Measurements from ENCODE around the gene ADAR.
"Not testable (repeated sequence)": the region's sequence is repeated elsewhere in the genome, so short reads cannot be mapped to it uniquely, and the experiment has no call there.

Gene ADAR

DNA sequence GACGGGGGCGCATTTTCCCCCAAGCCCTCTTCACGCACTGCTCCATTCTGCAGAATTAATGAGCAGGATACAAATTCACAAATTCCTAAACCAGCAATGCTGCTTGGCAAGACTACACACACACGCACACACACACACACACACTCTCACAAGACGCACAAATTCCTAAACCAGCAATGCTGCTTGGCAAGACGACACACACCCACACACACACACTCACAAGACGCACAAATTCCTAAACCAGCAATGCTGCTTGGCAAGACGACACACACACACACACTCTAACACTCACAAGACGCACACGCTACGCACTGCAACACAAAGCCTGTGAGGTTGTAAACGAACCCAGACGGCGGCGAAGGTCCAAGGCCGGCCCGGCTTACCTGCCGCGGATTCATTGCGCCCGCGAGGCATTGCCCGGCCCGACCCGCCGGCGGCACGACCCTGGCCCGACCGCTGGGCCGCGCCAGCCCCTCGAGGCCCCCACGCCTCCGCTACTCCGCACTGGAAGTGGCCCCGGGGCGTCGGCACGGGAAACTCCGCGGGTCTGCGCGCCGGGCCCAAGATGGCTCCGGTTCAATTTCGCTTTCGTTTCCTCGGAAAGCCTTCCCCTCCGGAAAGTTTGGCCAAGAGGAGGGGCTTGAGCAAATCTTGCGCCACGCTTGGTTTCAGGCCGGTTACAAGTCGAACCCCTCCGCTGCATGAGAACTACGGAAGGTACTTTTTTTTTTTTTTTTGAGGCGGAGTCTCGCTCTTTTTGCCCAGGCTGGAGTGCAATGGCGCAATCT lies at the start of gene ADAR:
ADAR (minus strand) TSS at position 578 of the 788 bp plus-strand sequence; CDS start at position 398, 180 bp downstream.
- DNase-seq = peak; percentile 63 to 66

- DNase-seq = peak in 1 of 2 donors; percentile 1
These were observed 49.6 kb upstream of the ADAR start for GRCh38 chr1:154657556-154657955.

DNA sequence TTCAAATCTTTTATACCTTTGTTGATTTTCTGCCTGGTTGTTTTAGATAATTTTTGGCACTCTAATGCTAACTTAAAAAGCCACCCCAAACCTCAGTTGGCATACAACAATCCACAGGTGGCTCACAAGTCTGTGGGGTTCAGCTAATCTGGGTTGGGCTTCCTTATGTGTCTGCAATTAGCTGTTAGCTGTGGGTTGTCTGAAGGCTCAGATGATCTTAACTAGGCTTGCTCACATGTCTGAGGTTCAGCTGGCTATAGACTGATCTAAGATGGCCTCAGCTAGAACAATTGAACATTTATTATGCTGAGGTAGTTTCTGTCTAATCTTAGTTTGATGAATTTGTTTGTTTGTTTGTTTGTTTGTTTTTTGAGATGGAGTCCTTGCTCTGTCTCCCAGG lies 44.9 kb upstream of the ADAR start:
- DNase-seq = no peak

- not testable (repeated sequence) for DNase-seq
These were observed 36.7 kb upstream of the ADAR start for GRCh38 chr1:154644724-154645123.

DNA sequence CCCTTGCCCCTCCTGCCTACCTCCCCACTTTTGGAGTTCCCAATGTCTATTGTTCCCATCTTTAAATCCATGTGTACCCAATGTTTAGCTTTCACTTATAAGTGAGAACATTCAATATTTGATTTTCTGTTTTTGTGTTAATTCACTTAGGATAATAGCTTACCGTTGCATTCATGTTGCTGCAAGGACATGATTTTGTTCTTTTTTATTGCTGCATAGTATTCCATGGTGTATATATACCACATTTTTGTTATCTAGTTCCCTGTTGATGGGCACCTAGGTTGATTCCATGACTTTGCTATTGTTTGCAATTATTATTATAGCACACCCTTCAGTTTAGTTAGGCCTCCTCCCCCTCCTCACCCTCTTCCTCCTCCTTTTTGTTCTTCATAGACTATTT lies 33.5 kb upstream of the ADAR start:
- no peak for DNase-seq

DNA sequence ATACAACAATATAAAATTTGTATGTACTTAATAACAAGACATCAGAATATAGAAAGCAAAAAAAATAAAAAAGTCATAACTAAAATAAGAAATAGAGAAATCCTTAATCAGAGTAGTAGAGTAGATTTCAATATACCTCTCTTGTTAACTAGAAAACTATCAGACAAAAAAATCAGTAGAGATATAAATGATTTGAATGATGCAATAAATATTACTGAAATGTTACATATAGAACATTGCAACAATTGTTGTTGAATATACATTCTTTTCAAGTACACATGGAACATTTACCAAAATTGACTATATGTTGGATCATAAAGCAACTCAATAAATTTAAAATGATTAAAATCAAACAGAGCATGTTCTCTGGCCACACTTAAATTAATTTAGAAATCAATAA lies 31.9 kb upstream of the ADAR start:
- DNase-seq = no peak

- DNase-seq = no peak
These were observed 27.2 kb upstream of the ADAR start for GRCh38 chr1:154635171-154635570.

GRCh38 chr1:154629675-154630073 lies 21.7 kb upstream of the ADAR start:
- DNase-seq = no peak

DNA sequence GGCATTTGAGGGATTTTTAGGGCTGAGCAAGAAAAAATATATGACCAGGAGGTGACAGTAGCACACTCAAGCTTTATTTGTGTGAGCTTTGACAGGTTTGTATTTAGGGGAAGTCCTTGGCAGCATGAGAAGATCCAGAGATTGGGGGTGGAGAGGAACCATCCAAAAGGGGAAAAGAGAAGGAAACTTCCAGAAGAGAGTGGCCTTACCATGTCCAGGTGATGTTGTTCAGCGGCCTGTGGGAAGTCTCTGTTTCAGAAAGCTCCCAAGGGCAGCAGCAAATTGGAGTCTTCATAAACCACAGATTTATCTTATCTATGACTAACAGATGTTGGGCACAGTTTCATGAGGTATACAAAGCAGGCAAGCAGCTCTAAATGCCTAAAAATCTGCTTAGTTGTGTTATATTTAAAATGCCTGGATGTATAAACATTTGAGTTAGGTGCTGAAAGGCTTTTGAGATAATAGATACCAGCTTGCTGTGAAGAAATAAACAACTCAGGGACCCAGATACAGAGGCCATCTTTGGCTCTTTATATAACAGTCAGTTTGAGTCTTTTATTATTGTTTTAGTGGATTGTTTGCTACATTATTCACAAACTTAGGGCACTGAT lies 21.2 kb upstream of the ADAR start:
- DNase-seq = no peak

GRCh38 chr1:154628121-154628405 lies 20.1 kb upstream of the ADAR start:
- peak in 1 of 2 donors; percentile 56 for DNase-seq

- DNase-seq = peak; percentile 56 to 79
These were observed 19.5 kb upstream of the ADAR start for GRCh38 chr1:154627257-154628120.

DNA sequence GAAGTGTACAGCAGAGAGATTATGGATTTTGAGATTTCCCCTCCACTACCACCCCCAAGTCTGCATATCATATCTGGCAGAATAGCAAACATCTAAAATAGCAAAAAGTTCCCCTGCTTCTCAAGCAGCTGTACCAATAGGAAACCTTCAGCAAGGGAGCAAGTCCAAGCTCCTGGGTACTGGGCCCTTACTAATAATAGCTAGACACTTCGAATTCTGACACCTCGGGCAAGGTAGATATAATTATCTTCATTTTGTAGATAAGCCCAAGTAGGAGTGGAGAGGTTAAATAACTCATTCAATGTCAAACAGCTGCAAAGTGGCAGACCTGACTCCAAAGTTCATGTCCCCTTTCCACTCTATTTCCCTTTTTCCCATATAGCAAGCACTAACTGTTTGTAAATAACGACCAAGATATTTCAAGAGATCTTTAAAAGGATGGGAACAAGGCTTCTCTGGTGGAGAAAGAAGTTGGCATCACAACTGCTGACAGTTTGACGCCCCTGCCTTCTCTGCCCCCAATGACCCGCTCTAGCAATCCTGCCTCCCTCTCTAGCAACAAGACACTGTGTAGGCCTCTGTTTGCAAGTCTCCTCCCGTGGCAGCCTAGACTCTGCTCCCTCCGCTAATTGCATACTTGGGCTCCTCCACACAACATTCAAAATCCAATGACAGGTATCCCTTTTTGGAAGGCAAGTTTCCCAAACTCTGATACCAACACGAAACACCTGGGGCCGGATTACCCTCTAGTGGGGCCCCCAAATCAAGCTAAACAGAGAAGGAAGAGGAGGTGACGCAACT lies 18.7 kb upstream of the ADAR start:
- DNase-seq = no peak

- no peak for DNase-seq
These were observed 17.0 kb upstream of the ADAR start for GRCh38 chr1:154624746-154625643.

- DNase-seq = no peak
These were observed 15.4 kb upstream of the ADAR start for GRCh38 chr1:154623358-154623757.

- no peak for DNase-seq
These were observed 14.6 kb upstream of the ADAR start for GRCh38 chr1:154622503-154623039.

- no peak for DNase-seq
These were observed 13.9 kb upstream of the ADAR start for GRCh38 chr1:154621875-154622274.

DNA sequence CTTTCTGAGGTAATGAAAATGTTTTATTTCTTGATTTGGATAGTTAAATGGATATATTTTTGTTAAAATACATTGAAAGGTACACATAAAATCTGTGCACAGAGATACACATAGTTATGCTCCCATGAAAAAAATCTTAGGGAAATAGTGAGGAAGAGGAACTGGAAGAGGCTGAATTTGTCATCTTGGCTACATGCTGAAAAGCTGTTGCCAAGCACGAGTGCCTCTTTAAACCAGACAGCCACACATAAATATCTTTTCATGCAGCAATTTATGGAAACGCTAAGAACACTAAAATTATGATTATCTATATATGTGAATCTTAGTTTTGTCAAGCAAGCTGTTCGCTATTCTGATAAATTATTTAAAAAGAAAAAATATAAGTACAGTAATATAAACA lies 12.8 kb upstream of the ADAR start:
- DNase-seq = no peak

DNA sequence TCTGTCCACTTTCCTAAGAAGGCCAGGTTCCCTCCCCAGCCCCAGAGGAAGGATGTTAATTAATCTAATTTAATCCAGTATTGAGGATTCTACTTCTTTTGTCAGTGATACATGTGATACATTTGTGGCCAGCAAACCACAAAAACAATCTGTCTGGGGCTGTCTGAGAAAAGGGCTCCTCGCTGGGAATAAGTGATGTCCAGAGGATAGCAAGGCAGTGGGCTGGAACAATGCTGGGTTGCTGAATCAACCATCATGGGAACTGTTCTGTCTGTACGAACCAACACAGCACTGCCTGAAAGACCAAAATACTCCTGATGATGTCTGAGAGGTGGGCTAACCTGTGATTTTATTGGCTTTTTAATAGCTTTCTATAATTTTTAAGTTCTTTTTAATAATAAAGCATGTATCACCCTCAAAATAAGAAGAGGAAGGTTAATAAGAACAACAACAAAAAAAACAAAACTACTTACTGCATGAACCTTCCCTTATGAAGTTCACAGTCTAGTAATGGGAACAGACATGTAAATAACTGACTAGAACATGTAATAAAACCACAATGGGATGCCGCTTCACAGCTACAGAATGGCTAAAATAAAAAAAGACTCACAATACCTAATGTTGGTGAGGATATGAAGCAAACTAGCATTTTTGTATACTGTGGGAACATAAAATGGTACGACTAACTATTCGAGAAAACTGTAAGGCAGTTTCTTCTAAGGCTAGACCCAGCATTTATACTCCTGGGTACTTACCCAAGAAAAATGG lies 11.4 kb upstream of the ADAR start:
- no peak for DNase-seq

DNA sequence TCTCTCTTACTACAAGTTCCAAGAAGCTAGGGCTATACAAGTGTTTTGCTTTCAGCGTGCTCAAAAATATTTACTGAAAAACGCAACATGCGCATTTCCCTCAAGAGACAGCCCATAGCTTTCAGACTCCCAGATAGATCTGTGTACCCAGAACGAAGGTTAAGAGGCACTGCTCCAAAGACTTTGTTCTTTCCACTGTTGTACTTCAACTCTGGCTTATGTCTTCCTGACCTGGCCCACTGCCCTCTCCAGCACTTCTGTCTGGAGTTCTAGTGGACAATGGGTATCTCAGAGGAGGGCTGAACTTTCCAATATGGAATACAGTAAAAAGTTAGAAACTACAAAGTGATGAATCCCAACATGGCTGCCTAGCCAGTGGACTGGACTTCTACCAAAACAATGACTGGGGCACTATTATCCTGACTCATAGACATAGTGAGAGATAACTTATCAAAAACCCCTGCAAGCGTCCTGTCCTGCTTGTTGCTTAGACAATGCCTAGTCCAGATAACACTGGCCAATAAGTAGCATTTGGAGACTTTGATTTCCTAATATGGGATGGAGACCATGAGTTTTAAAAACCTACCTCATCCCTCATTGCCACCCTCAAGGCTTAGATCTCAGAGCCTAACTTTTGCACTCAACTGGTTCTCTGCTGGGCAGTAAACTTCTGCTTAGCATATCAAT lies 8.8 kb upstream of the ADAR start:
- DNase-seq = no peak

DNA sequence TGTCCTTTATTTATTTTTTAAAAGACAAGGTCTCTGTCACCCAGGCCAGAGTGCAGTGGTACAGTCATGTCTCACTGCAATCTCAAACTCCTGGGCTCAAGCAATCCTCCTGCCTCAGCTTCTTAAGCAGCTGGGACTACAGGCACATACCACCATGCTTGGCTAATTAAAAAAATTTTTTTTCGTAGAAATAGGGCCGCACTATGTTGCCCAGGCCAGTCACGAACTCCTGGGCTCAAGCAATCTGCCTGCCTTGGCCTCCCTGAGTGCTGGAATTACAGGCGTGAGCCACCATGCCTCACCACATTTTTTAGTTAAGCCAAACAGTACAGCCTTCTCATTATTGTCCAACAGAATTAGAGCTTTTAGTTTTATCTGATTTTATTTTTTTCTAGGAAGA lies 7.4 kb upstream of the ADAR start:
- DNase-seq = no peak
